ENCODE measurements around the gene RGS1.

The RGS1 gene

DNA sequence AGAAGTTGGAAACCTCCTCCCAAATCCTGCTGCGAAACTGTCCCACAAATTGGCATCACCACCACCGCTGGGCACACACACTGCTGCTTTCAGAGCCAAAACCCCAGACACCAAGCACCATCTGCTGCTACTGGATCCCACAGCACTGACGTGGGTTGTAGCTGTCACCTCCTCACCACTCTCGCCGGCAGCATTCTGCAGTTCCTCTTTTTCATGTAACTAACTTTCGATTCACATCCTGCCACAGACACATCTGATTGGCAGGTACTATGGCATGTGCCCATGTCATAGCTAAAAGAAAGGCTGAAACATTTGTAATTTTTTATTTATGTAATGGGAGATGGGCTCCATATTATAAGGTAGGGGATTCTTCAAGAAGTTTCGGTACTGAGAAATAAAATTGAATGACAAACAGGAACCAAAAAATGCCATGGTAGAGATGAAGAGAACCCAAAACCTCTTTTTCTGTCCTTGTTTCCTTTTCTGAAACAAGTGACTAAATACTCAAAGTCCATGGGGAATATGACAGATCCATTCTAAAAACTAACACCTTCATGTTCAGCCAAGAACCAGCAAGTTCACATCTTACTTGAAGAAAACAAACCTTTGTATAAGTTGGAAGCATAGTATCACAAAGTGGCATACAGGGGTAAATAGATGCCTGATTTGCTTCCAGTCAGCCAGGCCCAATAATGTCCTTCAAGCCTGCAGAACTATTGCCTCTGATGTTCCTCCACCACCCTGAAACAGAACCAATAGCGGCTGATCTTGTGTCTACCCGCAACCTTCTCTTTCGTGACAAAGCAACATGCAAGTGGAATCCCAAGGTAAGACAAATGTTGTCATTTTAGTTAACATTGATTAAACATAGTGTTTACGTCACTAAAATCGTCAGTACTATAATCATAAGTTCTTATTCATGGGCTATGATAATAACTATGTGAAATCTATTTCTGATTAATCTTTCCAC is 33.8 kb downstream of the RGS1 start:
- H3K27ac ChIP-seq: no peak overlapping the region
- no peak for DNase-seq (ENCODE audit: low read depth, low spot score)

DNA sequence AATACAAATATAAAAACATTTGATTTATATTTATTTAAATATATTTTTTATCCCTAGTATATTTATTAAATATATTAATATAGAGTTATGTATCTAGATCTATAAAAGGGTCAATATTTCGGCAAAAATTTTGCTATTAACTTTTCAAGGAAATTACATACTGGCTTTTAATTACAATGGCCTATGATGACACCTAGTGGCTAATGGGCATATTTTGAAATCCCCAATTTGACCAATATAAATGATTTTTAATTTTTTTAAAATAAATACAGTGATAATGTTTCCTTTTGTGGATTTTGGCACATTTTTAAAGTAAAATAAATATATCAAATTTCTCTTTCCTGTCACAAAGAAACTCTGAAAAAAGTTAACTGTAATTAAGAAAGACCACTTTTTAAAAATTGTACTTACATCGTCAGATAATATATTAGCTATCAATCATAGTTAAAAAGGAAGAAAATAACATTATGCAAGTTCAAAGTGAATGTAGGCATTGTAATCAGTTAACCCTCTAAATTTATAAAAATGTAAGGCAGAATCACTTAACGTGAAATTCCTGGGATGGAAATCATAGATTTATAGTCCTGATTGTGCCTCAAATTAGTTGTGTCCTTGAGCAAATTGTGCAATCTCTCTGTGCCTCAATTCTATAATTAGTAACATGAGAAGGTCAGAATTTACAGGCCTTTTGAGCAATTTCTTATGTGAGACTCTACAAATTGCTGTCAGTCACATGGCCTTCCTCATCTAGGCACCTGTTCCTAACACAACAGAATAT is 34.7 kb downstream of the RGS1 start:
- DNase-seq (ENCODE audit: low read depth, low spot score): no peak
- no peak overlapping the region for H3K27ac ChIP-seq

DNA sequence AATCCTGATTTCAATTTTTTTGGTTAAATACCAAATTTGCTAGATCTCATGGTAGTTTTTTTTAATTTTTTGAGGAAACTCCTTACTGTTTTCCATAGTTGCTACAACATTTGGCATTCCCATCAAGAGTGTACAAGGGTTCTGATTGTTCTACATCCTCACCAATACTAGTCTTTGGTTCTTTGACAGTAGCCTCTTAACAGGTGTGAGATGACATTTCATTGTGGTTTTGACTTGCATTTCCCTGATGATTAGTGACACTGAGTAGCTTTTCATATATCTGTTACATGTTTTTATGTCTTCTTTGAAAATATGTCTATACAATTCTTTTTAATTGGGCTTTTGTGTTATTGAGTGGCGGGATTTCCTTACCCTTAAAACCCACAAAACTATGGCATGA is 39.5 kb downstream of the RGS1 start:
- H3K27ac ChIP-seq: no peak overlapping the region
- no peak for DNase-seq (ENCODE audit: low read depth, low spot score)

DNA sequence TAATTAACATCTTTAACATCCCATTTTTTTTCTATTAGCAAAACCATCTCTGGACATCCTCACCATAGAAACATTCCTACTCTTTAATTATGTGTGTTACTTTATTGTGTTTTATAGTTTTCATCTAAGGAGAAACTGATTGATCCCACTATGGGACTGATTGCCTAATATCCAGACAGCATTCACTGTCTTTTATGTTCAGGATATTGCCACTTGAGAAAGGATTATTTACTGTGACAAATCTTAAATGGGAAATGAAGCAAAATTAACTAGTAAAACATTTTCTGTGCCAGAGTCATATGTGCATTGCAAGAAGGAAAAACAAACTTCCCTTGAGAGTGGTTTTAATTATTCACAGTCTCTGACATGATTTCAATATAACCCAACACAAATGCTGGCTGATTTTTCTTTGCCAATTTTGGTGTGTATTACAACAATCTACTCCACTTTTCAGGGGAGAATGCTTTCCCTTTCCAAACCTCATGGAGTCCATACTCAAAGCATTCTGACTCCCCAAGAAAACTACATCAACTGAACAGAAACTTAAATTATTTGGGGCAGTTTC is 44.6 kb downstream of the RGS1 start:
- DNase-seq (ENCODE audit: low read depth, low spot score): no peak
- H3K27ac ChIP-seq: no peak overlapping the region

DNA sequence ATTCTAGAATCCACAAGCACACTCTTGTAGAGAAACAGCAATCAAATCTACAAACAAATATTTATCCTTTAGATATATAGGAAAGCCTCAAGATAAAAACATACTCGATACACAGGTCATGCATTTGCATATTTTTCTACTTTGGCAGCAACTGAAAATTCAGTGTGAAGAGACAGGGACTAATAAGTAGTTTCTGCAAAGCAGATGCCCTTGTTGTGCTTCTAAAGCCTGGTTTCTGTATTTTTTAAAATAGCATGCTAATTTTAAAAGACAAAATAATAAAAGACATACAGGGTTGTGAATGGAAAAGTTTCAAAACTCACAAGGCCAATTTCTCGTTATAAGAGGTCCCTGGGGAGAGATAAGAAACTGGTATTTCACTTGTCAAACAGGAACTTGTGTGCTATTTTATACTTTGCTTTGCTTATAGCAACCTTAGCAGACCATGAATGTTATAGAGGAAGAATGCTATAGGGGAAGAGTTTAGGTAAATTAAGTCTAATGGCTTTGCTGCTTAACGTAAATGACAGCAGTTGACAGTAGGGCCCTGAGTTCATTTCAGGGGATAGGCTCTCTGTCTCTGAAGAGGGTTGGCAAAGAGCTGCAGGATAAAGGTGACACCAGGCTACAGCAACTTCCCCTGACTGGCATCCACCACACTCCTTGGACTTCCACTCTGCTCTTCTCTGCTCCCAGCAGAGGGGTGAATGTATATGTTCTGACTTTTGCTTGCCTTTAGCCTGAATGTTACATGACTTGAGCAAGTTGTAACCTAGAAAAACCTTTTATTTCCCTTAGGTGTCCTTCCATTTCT is 51.0 kb downstream of the RGS1 start:
- no peak for DNase-seq (ENCODE audit: low read depth, low spot score)

DNA sequence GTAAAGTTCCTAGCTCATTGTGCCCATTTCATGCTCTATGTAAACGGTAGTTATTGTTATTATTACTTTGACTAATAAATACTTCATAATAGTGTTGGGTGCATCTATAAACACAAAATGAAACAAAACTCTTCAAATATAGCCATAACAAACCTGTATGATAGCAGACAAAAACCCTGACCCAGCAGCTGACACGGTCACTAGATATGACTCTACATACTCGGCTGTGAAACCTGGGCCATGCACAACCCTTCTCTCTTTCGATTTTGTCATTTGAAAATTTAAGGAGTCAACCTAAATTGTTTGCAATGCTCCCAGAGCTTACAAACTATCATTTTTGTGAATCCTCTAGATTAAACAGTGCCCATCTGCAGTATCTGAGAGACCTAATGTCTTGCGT is 52.3 kb downstream of the RGS1 start:
- H3K27ac ChIP-seq: no peak overlapping the region
- DNase-seq (ENCODE audit: low read depth, low spot score): no peak

More for the DNA sequence above, 51.0 kb downstream of the RGS1 start:
- no peak overlapping the region for H3K27ac ChIP-seq

DNA sequence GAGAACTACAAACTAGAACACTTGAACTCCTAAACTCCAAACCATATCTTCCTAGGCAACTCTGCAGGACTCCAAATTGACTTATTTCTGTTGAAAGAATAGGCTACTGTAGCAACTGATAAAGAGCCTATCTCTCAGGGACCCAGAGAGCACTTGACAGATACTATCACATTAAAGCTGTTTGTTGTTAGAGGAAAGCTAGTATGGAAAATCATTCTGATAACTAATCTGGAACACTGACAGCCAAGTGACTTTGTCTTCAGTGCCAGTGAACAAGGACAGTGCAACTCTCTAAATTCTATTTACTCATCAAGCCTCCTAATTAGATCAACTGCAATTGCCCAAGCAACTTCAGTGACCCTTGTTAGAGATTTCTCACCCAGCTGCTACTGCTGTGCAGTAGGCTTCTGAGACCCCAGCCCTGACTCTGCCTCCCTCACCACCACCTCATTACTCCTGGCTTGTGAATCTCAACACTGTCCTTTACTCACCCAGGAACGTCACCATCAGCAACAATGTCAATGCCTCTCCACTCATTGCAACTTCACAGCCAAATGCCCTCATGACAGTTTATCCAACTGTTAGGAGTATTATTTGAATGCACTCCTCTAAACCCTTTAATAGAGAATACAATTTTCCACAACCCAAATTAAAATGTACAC is 53.0 kb downstream of the RGS1 start:
- no peak overlapping the region for H3K27ac ChIP-seq
- DNase-seq (ENCODE audit: low read depth, low spot score): no peak

DNA sequence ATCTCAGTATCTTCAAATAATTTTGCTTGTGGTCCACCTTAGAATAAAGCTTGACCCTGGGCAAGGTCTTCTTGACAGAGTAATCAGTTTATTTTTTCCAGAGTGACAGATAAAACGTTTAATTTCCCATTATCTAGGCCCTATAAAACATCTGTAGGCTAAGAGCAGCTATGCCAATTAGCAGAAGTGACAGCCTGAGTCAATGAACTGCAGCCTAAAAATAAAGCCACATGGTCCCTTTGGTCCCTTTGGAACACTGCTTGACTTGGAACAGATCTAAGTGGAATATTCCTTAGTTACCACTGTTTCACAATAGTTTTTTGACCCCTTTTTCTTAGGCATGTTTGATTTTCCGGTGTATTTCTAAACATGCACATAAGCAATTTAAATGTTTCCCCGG is 54.0 kb downstream of the RGS1 start:
- no peak overlapping the region for H3K27ac ChIP-seq
- no peak for DNase-seq (ENCODE audit: low read depth, low spot score)

Data from epithelial cell of prostate (primary cell).